ENCODE data around the gene CPEB1.
"Not testable (repeated sequence)": the region's sequence is repeated elsewhere in the genome, so short reads cannot be mapped to it uniquely, and the experiment has no call there.

Gene CPEB1

GRCh38 chr15:82513587-82513986, 133.6 kb downstream of the CPEB1 start:
- not testable (repeated sequence) for DNase-seq (ENCODE audit: low spot score)

GRCh38 chr15:82507693-82508092, 139.5 kb downstream of the CPEB1 start:
- not testable (repeated sequence) for DNase-seq (ENCODE audit: low spot score)

DNA sequence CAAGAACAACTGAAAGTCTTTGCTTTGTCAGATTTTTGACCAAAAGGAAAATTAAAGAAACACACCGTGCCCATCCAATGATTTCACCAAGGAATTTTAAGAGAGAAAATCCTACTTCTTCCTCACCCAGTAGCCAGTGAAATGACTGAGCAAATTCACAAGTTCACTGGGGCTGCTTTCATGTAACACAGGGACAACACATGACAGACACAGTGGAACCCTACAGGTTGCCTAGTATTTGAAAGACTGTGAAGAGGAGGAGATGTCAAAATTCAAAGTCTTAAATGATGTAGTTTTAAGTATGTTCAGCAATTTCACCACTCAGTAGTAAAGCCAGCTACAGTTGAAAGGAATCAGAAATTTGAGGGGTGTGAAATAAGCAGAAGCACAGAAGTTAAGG, 140.1 kb downstream of the CPEB1 start:
- not testable (repeated sequence) for DNase-seq (ENCODE audit: low spot score)

GRCh38 chr15:82505842-82506241, 141.3 kb downstream of the CPEB1 start:
- not testable (repeated sequence) for DNase-seq (ENCODE audit: low spot score)

GRCh38 chr15:82504074-82504473, 143.1 kb downstream of the CPEB1 start:
- not testable (repeated sequence) for DNase-seq (ENCODE audit: low spot score)

DNA sequence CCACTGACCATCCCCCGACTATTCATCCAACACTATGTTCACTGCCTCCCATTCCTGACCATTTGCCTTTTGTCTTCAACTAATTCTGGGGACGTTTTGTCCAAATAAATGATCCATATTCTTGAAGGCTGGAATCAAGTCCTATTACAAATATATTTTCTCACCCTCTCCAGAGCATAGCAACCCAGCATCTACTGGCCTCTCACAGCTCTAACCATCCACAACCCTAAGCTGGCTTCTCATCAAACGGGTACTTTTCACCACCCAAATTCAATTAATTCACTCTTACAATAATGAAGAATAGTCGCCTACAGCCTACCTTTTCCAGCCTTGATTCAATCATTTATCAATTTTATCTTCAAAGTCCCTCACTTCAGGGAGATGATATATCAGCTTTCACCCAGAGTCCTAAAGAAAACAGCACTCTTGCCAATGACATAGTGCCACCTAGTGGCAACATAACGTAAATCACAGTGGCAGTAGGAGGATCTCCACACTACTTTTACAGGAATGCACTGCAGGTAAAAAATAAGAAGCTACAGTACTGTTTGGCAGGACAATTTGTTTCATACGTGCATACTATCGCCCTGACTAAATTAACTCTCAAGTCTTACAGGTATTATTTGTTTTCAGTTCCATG, 144.3 kb downstream of the CPEB1 start:
- not testable (repeated sequence) for DNase-seq (ENCODE audit: low spot score)

GRCh38 chr15:82500772-82501171, 146.4 kb downstream of the CPEB1 start:
- DNase-seq (ENCODE audit: low spot score) = not testable (repeated sequence)

DNA sequence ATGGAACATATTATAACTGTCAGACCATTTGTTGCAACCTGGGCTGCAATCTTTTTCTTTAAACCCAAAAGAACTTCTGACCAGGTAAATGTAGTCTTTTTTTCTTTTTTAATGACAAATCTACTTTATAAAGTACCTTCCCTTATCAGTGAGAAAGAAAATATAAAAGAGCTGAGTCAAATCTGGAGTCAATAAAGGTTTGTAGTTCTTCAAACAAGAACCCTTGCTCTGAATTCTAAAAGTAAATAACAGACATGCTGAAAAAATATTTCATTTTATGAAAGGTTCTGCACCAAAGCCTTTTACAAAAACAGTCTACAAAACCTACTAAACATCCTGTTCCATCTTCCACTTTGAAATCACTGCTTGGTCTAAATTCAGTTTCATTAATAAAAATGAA, 149.2 kb downstream of the CPEB1 start:
- not testable (repeated sequence) for DNase-seq (ENCODE audit: low spot score)

Data from GM03348 (cell line).